ENCODE measurements around the gene SPOCK1. TPM values are rescaled to one million over a fixed set of nuclear protein-coding genes. Genes with fewer than 3 reads are reported as not detected.

Gene SPOCK1
- polyA plus RNA-seq, 2 of the 4 experiments (the other 2 are of a cell fraction), result 28.9 to 40.8 TPM

DNA sequence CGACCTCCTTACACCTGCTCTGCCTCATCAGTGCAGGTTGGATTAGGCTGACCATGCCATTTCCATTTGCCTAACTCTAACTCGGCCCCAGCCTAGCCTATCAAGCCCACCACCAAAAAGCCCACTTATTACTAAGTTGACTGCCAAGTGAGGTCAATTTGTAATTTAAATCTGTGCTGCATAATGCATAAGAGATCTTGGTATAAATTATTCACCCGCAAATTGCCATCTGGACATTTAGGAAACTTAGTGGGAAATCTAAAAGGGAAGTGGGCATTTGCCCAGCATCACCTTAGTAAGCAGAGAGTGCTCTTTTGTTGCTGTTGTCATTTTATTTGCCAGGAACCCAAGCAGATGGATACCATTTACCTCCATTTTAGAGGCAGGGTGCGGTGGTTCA is 143.0 kb downstream of the SPOCK1 start:
- Histone ChIP-seq H3K27ac (no peak overlapping the region), H3K4me2 (no peak overlapping the region), H3K9me3 (no peaks in the 10 kb centered on the region), H3K4me1 (no peaks in the 10 kb centered on the region), H3K4me3 (no peak overlapping the region)
- no peak for DNase-seq (ENCODE audit: low read depth in 1 of 2, low spot score in 1 of 2)
- no peak for ATAC-seq
- ChIA-PET CTCF (interaction anchor here (1.3 kb wide), 2 partner anchors 36 to 142 kb away, joined by 4 to 5 read pairs; partner anchors contain the start of gene SPOCK1), POLR2A (no interaction called here)
- FAIRE-seq, result no peak
- TF ChIP-seq, protein P1, sequence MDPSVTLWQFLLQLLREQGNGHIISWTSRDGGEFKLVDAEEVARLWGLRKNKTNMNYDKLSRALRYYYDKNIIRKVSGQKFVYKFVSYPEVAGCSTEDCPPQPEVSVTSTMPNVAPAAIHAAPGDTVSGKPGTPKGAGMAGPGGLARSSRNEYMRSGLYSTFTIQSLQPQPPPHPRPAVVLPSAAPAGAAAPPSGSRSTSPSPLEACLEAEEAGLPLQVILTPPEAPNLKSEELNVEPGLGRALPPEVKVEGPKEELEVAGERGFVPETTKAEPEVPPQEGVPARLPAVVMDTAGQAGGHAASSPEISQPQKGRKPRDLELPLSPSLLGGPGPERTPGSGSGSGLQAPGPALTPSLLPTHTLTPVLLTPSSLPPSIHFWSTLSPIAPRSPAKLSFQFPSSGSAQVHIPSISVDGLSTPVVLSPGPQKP (IDR thresholded peaks at IDR 0.05; ENCODE audit: low read depth, low read length), result no peak
- TF ChIP-seq POLR2A (IDR thresholded peaks at IDR 0.05; ENCODE audit: low read length), result no peak
- TF ChIP-seq, protein P2, sequence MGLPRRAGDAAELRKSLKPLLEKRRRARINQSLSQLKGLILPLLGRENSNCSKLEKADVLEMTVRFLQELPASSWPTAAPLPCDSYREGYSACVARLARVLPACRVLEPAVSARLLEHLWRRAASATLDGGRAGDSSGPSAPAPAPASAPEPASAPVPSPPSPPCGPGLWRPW (IDR thresholded peaks at IDR 0.05), result no peak
- TF ChIP-seq, protein P3, sequence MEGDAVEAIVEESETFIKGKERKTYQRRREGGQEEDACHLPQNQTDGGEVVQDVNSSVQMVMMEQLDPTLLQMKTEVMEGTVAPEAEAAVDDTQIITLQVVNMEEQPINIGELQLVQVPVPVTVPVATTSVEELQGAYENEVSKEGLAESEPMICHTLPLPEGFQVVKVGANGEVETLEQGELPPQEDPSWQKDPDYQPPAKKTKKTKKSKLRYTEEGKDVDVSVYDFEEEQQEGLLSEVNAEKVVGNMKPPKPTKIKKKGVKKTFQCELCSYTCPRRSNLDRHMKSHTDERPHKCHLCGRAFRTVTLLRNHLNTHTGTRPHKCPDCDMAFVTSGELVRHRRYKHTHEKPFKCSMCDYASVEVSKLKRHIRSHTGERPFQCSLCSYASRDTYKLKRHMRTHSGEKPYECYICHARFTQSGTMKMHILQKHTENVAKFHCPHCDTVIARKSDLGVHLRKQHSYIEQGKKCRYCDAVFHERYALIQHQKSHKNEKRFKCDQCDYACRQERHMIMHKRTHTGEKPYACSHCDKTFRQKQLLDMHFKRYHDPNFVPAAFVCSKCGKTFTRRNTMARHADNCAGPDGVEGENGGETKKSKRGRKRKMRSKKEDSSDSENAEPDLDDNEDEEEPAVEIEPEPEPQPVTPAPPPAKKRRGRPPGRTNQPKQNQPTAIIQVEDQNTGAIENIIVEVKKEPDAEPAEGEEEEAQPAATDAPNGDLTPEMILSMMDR (IDR thresholded peaks at IDR 0.05), result no peak
- no peak for TF ChIP-seq SMC3 (IDR thresholded peaks at IDR 0.05)
- no peak for TF ChIP-seq FOXS1 (CRISPR knock-in tag; IDR thresholded peaks at IDR 0.05)
- TF ChIP-seq GATA3 (IDR thresholded peaks at IDR 0.05; ENCODE audit: borderline replicate concordance), result no peak
- TF ChIP-seq HEYL (CRISPR knock-in tag; IDR thresholded peaks at IDR 0.05), result no peak
- no peak for TF ChIP-seq RNF2 (IDR thresholded peaks at IDR 0.05; ENCODE audit: borderline replicate concordance, low read depth)
- TF ChIP-seq HDAC2 (IDR thresholded peaks at IDR 0.05), result no peak
- no peak for TF ChIP-seq RCOR1 (IDR thresholded peaks at IDR 0.05; ENCODE audit: low read depth, low read length)
- WGBS (ENCODE audit: missing lambda C conversion rate), result 38% methylated on average over 4 of the region's 4 CpGs

DNA sequence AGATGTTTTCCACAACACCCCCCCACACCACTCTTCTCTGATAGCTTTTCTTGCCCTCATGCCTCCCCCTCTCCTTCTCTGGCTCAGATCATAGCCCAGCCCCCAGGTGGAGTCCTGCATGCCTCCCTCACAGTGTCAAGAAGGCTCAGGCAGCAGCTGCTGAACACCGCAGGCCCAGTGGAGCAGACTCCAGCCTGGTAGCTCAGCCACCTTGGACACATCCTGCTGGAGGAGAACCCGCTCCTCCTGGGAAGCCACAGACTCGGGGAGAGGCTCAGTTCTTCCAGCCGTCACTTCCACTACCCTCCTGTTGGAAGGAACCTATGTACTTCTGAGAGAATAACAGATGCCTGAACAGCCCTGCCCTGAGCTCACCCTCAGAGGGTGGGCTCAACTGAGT is 143.4 kb downstream of the SPOCK1 start:
- H3K4me1 ChIP-seq, result no peaks in the 10 kb centered on the region
- ATAC-seq, result no peak
- no peak for DNase-seq (ENCODE audit: low read depth in 1 of 2, low spot score in 1 of 2)
- TF ChIP-seq JUN (IDR thresholded peaks at IDR 0.05), result no peak
- TF ChIP-seq, protein P4, sequence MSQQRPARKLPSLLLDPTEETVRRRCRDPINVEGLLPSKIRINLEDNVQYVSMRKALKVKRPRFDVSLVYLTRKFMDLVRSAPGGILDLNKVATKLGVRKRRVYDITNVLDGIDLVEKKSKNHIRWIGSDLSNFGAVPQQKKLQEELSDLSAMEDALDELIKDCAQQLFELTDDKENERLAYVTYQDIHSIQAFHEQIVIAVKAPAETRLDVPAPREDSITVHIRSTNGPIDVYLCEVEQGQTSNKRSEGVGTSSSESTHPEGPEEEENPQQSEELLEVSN (IDR thresholded peaks at IDR 0.05; ENCODE audit: borderline replicate concordance, low read depth), result no peak
- no peak for TF ChIP-seq CHD4 (IDR thresholded peaks at IDR 0.05; ENCODE audit: borderline replicate concordance)
- no peak for TF ChIP-seq FOXS1 (CRISPR knock-in tag; IDR thresholded peaks at IDR 0.05)
- TF ChIP-seq POLR2A (IDR thresholded peaks at IDR 0.05; ENCODE audit: low read length), result no peak
- TF ChIP-seq HOXA7 (CRISPR knock-in tag; IDR thresholded peaks at IDR 0.05), result no peak
- TF ChIP-seq ZSCAN20 (CRISPR knock-in tag; IDR thresholded peaks at IDR 0.05), result no peak
- TF ChIP-seq, protein P3 (IDR thresholded peaks at IDR 0.05), result no peak
- TF ChIP-seq MAFK (IDR thresholded peaks at IDR 0.05; ENCODE audit: partially characterized antibody), result no peak
- CTCF ChIA-PET, result interaction anchor here (1.3 kb wide), 1 partner anchor 143 kb away, joined by 4 read pairs; the partner anchor contains the start of gene SPOCK1
- no peaks in the 10 kb centered on the region for H3K9me3 ChIP-seq
- H3K4me3 ChIP-seq, result no peak overlapping the region
- 53% methylated on average over 4 of the region's 4 CpGs for WGBS (ENCODE audit: missing lambda C conversion rate)
- FAIRE-seq, result no peak
- no peak overlapping the region for H3K27ac ChIP-seq
- POLR2A ChIA-PET, result no interaction called here
- no peak overlapping the region for H3K4me2 ChIP-seq

DNA sequence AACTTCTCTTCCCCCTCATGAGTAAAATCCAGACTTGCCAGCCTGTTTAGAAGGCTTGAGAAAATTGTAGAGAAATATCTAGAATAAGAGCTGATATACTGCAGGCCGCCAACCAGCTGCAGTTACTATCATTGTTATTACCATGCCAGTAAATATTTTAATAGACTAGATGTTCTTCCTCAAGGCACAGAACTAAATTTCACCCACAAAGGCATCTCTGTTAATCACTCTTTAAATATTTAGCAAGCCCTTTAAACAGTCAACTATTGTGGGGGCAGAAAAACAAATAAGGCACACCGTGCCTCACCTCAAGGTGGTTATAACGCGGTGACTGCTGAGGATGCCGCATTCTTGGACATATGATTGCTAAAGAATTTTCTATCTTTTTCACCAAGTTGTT is 147.0 kb downstream of the SPOCK1 start:
- CTCF ChIA-PET, result interaction anchor here (1.4 to 2.3 kb wide), 4 partner anchors 8 to 277 kb away, joined by 4 to 11 read pairs (median 7); partner anchors contain the start of gene SPOCK1
- TF ChIP-seq ZSCAN20 (CRISPR knock-in tag; IDR thresholded peaks at IDR 0.05), result no peak
- TF ChIP-seq CHD2 (IDR thresholded peaks at IDR 0.05; ENCODE audit: low read length, partially characterized antibody), result no peak
- TF ChIP-seq PHF8 (IDR thresholded peaks at IDR 0.05; ENCODE audit: borderline replicate concordance, low read depth), result no peak
- TF ChIP-seq SREBF2 (IDR thresholded peaks at IDR 0.05), result no peak
- TF ChIP-seq CBX2 (IDR thresholded peaks at IDR 0.05; ENCODE audit: borderline replicate concordance, low read depth), result no peak
- TF ChIP-seq, protein P5, sequence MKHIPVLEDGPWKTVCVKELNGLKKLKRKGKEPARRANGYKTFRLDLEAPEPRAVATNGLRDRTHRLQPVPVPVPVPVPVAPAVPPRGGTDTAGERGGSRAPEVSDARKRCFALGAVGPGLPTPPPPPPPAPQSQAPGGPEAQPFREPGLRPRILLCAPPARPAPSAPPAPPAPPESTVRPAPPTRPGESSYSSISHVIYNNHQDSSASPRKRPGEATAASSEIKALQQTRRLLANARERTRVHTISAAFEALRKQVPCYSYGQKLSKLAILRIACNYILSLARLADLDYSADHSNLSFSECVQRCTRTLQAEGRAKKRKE (CRISPR knock-in tag; IDR thresholded peaks at IDR 0.05; ENCODE audit: low read depth), result no peak
- no peak for TF ChIP-seq ZNF302 (CRISPR knock-in tag; IDR thresholded peaks at IDR 0.05)
- no peak for TF ChIP-seq RCOR1 (IDR thresholded peaks at IDR 0.05; ENCODE audit: low read depth, low read length)
- TF ChIP-seq MAFK (IDR thresholded peaks at IDR 0.05; ENCODE audit: partially characterized antibody), result no peak
- no peak for TF ChIP-seq HOXB5 (CRISPR knock-in tag; IDR thresholded peaks at IDR 0.05)

More for the DNA sequence above, 147.0 kb downstream of the SPOCK1 start:
- Histone ChIP-seq H3K4me2 (no peak overlapping the region), H3K27ac (no peak overlapping the region), H3K4me1 (no peaks in the 10 kb centered on the region), H3K9me3 (no peaks in the 10 kb centered on the region), H3K4me3 (no peak overlapping the region)
- WGBS (ENCODE audit: missing lambda C conversion rate), result 61% methylated on average over 5 of the region's 5 CpGs
- DNase-seq (ENCODE audit: low read depth in 1 of 2, low spot score in 1 of 2) (no peak), FAIRE-seq (no peak), ATAC-seq (no peak)
- POLR2A ChIA-PET, result no interaction called here
